Upper lobe of left lung (tissue), 6 donors: ENCODE data around the gene B4GALNT3. TPM values are rescaled to one million over a fixed set of nuclear protein-coding genes. Genes with fewer than 3 reads are reported as not detected.

Experiments used
- ATAC-seq, 2 donors: fragments of 200-7000 bp; cut with Tn5 transposase; one replicate each; pipeline ENCODE4 v1.9.1; 2022; ENCODE audit warnings: mild to moderate bottlenecking in 2 of 2, moderate library complexity in 2 of 2; ENCODE audit not compliant: low FRiP score in 2 of 2
- DNase-seq, 2 donors: peaks; one replicate each; pipeline ENCODE4 v3.0.0-alpha.2; 2019 to 2020
- H3K27ac ChIP-seq, 4 donors: fragments of 200-600 bp; sonication (generic); one replicate each; pipeline ENCODE4 v1.5.1; 2016 to 2019
- H3K27me3 ChIP-seq, 4 donors: fragments of 200-600 bp; sonication (generic); one replicate each; pipeline ENCODE4 v1.5.1; 2017 to 2019
- H3K36me3 ChIP-seq, 4 donors: fragments of 200-600 bp; sonication (generic); one replicate each; pipeline ENCODE4 v1.5.1; 2016 to 2019
- H3K4me1 ChIP-seq, 4 donors: fragments of 200-600 bp; sonication (generic); one replicate each; pipeline ENCODE4 v1.5.1; 2018 to 2019
- H3K4me3 ChIP-seq, 4 donors: fragments of 200-600 bp; sonication (generic); one replicate each; pipeline ENCODE4 v1.5.1; 2017 to 2019; ENCODE audit warnings: mild to moderate bottlenecking in 2 of 4, moderate library complexity in 1 of 4
- H3K9me3 ChIP-seq, 4 donors: fragments of 200-600 bp; sonication (generic); one replicate each; pipeline ENCODE4 v1.5.1; 2018 to 2019
- EP300 ChIP-seq, 4 donors: sonication (generic); formaldehyde crosslinking; IDR thresholded peaks; one replicate each; pipeline ENCODE4 v1.5.1; 2017; ENCODE audit warnings: antibody characterized with exemption in 4 of 4, control low read depth in 2 of 4
- POLR2A ChIP-seq, 4 donors: fragments of 450-650 bp; IDR thresholded peaks; one replicate each; pipeline ENCODE4 v1.5.1; 2016 to 2017; ENCODE audit warnings: antibody characterized with exemption in 4 of 4, mild to moderate bottlenecking in 2 of 4
- POLR2AphosphoS5 ChIP-seq, 2 donors: sonication (generic); formaldehyde crosslinking; IDR thresholded peaks; one replicate each; pipeline ENCODE4 v1.5.1; 2017; ENCODE audit warnings: antibody characterized with exemption in 2 of 2
- WGBS, 2 donors: methylation state at CpG; one replicate each; pipeline ENCODE4 v1.1.5; 2017 to 2018; 5-methylcytosine and 5-hydroxymethylcytosine counted together
- total RNA-seq, 6 donors: library from RNA; depleted of rRNA in 4 of 6; stranded (reverse); fragments of >200 nt in 4 of 6; gene quantifications; one replicate each; pipeline versions ENCODE4 v1.1.0 to v1.2.1, GENCODE V29; 2016 to 2021
- TF ChIP-seq, protein P1 (sequence below), 6 experiments: fragments of 450-650 bp in 4 of 6; fragments of 200-600 bp in 2 of 6; sonication (generic) in 2 of 6; IDR thresholded peaks; one replicate each; pipeline ENCODE4 v1.5.1; 2016 to 2019; ENCODE audit warnings: antibody characterized with exemption in 6 of 6
- donor health status: DM: no; HTN: no; CAD: no; lungs with moderate emphysema.
- donor health status: DM: no; HTN: yes; CAD: no; lungs with severe emphysema.

Gene B4GALNT3
- total RNA-seq, 6 donors from 2014 or later: 22.2 to 36.0 (median 26.9) TPM

GRCh38 chr12:467591-467990 is 7.9 kb downstream of the B4GALNT3 start:
- H3K9me3 ChIP-seq: no peaks in the 10 kb centered on the region
- ATAC-seq (no peak), DNase-seq (no peak)
- H3K36me3 ChIP-seq: no peaks in the 10 kb centered on the region
- WGBS, 2 donors: 73 to 76% methylated on average over 6 of the region's 6 CpGs
- H3K4me1 ChIP-seq: peaks cover 0 to 9% (median 3%) of the 10 kb centered on the region in 4 donors
- H3K27ac ChIP-seq: no peak overlapping the region
- no peak overlapping the region for H3K4me3 ChIP-seq
- H3K27me3 ChIP-seq: no peaks in the 10 kb centered on the region
- no peak for TF ChIP-seq POLR2A (IDR thresholded peaks at IDR 0.05)
- no peak for TF ChIP-seq EP300 (IDR thresholded peaks at IDR 0.05)
- TF ChIP-seq, protein P1, sequence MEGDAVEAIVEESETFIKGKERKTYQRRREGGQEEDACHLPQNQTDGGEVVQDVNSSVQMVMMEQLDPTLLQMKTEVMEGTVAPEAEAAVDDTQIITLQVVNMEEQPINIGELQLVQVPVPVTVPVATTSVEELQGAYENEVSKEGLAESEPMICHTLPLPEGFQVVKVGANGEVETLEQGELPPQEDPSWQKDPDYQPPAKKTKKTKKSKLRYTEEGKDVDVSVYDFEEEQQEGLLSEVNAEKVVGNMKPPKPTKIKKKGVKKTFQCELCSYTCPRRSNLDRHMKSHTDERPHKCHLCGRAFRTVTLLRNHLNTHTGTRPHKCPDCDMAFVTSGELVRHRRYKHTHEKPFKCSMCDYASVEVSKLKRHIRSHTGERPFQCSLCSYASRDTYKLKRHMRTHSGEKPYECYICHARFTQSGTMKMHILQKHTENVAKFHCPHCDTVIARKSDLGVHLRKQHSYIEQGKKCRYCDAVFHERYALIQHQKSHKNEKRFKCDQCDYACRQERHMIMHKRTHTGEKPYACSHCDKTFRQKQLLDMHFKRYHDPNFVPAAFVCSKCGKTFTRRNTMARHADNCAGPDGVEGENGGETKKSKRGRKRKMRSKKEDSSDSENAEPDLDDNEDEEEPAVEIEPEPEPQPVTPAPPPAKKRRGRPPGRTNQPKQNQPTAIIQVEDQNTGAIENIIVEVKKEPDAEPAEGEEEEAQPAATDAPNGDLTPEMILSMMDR (IDR thresholded peaks at IDR 0.05): no peak
- no peak for TF ChIP-seq POLR2AphosphoS5 (IDR thresholded peaks at IDR 0.05)

DNA sequence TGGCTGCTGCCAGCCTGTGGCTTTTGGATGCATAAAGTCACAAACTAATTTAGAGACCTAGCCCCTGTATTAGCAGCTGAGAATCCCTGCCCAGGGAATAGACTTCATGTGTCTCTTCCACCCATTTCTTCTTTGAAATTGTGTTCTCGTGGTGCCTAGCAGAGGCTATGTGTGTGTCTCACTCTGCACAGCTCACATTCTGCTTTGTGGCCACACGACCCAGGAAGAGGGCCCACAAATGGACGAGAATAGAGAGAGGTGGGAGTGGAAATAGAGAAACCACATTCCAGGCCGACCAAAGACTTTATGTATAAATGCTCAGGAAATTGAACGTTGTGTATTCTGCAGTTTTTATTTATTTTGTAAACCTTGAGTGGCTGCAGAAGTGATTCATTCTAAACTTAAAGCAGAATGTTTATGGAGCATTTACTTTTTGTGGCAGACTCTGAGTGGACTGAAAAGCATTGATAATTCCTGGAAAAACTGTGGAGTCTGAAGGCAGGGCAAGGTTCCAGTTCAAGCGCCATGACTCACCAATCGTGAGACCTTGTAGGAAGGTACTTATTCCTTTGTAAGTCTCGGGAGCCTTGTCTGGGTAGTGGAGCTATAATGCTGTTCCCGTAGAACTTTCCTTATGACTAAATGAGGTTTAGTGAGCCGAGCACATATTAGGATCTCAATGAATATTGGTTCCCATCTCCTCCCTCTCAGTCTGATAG is 9.1 kb downstream of the B4GALNT3 start:
- TF ChIP-seq, protein P1 (IDR thresholded peaks at IDR 0.05): no peak
- TF ChIP-seq POLR2A (IDR thresholded peaks at IDR 0.05): no peak
- no peak for TF ChIP-seq EP300 (IDR thresholded peaks at IDR 0.05)
- TF ChIP-seq POLR2AphosphoS5 (IDR thresholded peaks at IDR 0.05): no peak
- peak in 1 of 2 donors; percentile 39 for DNase-seq
- Histone ChIP-seq H3K27ac (peak overlapping the region in 1 of 4 donors; percentile 22), H3K36me3 (no peaks in the 10 kb centered on the region), H3K4me1 (peaks cover 0 to 9% (median 3%) of the 10 kb centered on the region in 4 donors), H3K4me3 (no peak overlapping the region), H3K9me3 (no peaks in the 10 kb centered on the region), H3K27me3 (no peaks in the 10 kb centered on the region)
- WGBS, 2 donors: 51 to 58% methylated on average over 10 of the region's 10 CpGs
- ATAC-seq: no peak

- Histone ChIP-seq H3K27ac (no peak overlapping the region), H3K27me3 (no peaks in the 10 kb centered on the region), H3K36me3 (no peaks in the 10 kb centered on the region), H3K4me3 (no peak overlapping the region), H3K9me3 (no peaks in the 10 kb centered on the region), H3K4me1 (peaks cover 0 to 7% (median 2%) of the 10 kb centered on the region in 4 donors)
- DNase-seq: no peak
- TF ChIP-seq, protein P1 (IDR thresholded peaks at IDR 0.05): no peak
- TF ChIP-seq POLR2A (IDR thresholded peaks at IDR 0.05): no peak
- TF ChIP-seq POLR2AphosphoS5 (IDR thresholded peaks at IDR 0.05): no peak
- TF ChIP-seq EP300 (IDR thresholded peaks at IDR 0.05): no peak
- WGBS, 2 donors: 72 to 80% methylated on average over 11 of the region's 11 CpGs
- no peak for ATAC-seq
Observed at GRCh38 chr12:470133-470532, 10.4 kb downstream of the B4GALNT3 start.

- H3K9me3 ChIP-seq: no peaks in the 10 kb centered on the region
- H3K4me1 ChIP-seq: peaks cover 0 to 7% (median 0%) of the 10 kb centered on the region in 4 donors
- H3K4me3 ChIP-seq: no peak overlapping the region
- TF ChIP-seq POLR2A (IDR thresholded peaks at IDR 0.05) (no peak), EP300 (IDR thresholded peaks at IDR 0.05) (no peak), POLR2AphosphoS5 (IDR thresholded peaks at IDR 0.05) (no peak)
- TF ChIP-seq, protein P1 (IDR thresholded peaks at IDR 0.05): no peak
- no peaks in the 10 kb centered on the region for H3K36me3 ChIP-seq
- WGBS, 2 donors: 81 to 82% methylated on average over 5 of the region's 5 CpGs
- no peak for DNase-seq
- no peak for ATAC-seq
- H3K27ac ChIP-seq: no peak overlapping the region
- H3K27me3 ChIP-seq: no peaks in the 10 kb centered on the region
Observed at GRCh38 chr12:473198-473597, 13.5 kb downstream of the B4GALNT3 start.
